ENCODE measurements around the gene DUXB.
A peak's percentile ranks its signal among the peaks of the same experiment; 100 is the strongest.

Gene DUXB

GRCh38 chr16:75658175-75658574 is 43.1 kb downstream of the DUXB start:
- no peak for DNase-seq

GRCh38 chr16:75653922-75654321 is 47.3 kb downstream of the DUXB start:
- DNase-seq, result no peak

DNA sequence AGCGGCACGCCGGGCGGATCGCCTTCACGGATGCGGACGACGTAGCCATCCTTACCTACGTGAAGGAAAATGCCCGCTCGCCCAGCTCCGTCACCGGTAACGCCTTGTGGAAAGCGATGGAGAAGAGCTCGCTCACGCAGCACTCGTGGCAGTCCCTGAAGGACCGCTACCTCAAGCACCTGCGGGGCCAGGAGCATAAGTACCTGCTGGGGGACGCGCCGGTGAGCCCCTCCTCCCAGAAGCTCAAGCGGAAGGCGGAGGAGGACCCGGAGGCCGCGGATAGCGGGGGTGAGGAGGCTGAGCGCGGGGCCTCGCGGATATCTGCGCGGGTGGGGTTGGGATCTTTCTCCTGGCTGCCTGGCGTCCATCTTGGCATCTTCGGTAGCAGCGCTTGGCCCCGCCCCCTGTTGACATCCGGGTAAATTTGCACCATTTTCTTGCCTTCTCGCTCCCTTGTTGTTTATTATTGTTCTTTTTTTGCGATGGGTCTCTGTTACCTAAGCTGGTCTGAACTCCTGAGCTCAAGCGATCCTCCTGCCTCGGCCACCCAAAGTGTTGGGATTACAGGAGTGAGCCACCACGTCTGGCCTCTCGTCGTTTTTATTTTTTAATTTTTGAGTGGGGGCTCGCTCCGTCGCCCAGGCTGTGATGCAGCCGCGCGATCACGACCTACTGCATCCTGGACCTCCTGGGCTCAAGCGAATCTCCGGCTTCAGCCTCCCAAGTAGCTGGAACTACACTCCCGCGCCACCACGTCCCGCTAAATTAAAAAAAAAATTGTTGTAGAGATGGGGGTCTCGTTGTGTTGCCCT is 52.8 kb downstream of the DUXB start:
- DNase-seq, result peak; percentile 10

DNA sequence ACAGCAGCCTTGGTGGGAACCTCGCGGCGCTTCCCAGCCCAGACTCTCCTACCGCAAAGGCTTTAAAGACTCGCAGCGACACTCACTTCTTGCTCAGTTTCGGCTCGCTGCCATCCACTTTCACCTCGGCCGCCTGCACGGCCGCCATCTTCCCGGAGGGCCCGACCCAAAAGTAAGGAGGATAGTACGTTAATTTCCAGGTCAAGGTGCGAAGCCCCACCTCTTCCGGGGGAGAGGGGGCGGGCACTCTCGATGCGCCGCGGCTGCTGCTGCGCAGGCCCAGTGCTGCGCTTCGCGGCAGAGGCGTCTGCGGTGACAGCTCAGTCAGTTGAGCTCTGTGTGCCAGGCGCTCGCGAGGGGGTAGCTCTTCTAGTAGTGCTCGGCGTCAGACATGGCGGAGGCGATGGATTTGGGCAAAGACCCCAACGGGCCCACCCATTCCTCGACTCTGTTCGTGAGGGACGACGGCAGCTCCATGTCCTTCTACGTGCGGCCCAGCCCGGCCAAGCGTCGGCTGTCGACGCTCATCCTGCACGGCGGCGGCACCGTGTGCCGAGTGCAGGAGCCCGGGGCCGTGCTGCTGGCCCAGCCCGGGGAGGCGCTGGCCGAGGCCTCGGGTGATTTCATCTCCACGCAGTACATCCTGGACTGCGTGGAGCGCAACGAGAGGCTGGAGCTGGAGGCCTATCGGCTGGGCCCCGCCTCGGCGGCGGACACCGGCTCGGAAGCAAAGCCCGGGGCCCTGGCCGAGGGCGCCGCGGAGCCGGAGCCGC is 53.6 kb downstream of the DUXB start, which contains the start of the genes KARS1 and TERF2IP:
TSS of gene KARS1 (minus strand) at position 174 of the 773 bp plus-strand sequence. CDS start at position 148, 26 bp downstream.
TSS of gene TERF2IP (plus strand) at position 282 of the 773 bp plus-strand sequence. CDS start at position 392, 110 bp downstream.
- peak; percentile 61 for DNase-seq

DNA sequence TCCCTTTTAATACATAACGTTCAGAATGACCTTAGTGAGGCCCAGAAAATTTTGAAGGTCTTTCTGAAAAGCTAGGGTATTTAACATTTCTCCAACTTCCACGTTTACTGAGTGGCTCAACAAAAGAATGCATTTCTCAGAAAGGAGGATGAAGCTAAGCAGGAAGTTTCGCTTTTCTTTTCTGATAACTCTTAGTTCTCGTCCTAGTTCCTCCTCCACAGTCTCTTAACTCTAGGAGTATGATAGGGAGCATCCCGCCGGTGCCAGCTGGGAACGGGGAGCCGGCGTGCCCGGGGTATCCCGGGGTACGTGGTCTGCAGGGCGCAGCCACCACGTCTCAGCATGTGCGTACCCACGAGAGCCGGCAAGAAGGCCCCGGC is 54.2 kb downstream of the DUXB start:
- no peak for DNase-seq

DNA sequence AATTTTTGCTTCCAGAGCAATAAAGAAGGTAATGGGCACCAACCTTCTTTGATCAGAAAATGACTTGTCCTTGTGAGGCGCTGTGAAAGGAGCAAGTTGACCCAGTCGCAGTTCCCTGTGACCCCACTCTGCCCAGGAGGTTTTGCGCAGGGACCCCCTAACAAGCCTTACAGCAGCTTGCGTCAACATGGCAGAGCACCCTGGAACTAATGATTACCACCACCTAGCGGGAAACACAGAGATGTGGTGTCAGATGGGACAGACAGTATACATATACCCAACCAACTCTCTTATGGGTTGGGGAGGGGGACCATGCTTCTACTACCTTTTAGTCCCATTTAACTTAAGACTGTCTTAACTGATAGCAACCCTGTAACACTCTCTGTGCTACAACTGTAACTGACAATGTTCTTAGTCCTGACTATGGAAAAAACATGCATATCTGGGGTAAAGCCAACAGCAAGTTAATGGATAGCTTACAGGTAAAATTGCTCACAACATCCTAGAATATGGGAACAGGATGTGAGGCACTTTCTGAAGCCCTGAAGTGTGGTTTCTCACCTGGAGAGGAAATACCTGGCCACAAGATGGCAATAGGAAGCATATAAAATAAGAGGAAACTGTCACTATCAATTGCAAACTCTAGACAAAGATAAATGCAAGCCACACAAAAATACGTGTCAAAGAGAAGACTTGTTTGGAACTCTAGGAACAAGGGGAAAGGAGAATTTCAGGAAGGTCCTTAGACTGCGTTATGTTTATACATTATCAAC is 56.8 kb downstream of the DUXB start:
- no peak for DNase-seq
